HEK293 (cell line): ENCODE measurements around the gene RAG1.

Source experiments
- KLF16 ChIP-seq: fragments of 450-650 bp; formaldehyde crosslinking; IDR thresholded peaks from 2 replicates; pipeline ENCODE4 v1.5.1; 2017; ENCODE audit warnings: missing biosample characterization, missing genetic modification characterization
- MEIS1 ChIP-seq: sonication (generic); formaldehyde crosslinking; IDR thresholded peaks from 2 replicates; pipeline ENCODE4 v1.8.1; 2022; ENCODE audit warnings: missing genetic modification reagents, mild to moderate bottlenecking, borderline replicate concordance
- RBAK ChIP-seq: fragments of 450-650 bp; formaldehyde crosslinking; IDR thresholded peaks from 2 replicates; pipeline ENCODE4 v1.5.1; 2016; ENCODE audit warnings: missing biosample characterization, missing genetic modification characterization
- SP7 ChIP-seq: fragments of 450-650 bp; formaldehyde crosslinking; IDR thresholded peaks from 2 replicates; pipeline ENCODE4 v1.5.1; 2016; ENCODE audit warnings: missing biosample characterization, missing genetic modification characterization
- ZBTB1 ChIP-seq: fragments of 450-650 bp; formaldehyde crosslinking; IDR thresholded peaks from 2 replicates; pipeline ENCODE4 v1.5.1; 2016; ENCODE audit warnings: missing biosample characterization, missing genetic modification characterization
- ZFP69B ChIP-seq: fragments of 450-650 bp; formaldehyde crosslinking; IDR thresholded peaks from 2 replicates; pipeline ENCODE4 v1.5.1; 2016; ENCODE audit warnings: missing biosample characterization, missing genetic modification characterization
- ZNF138 ChIP-seq: fragments of 450-650 bp; formaldehyde crosslinking; IDR thresholded peaks from 2 replicates; pipeline ENCODE4 v1.5.1; 2016; ENCODE audit warnings: missing biosample characterization, missing genetic modification characterization, borderline replicate concordance
- ZNF24 ChIP-seq: fragments of 450-650 bp; formaldehyde crosslinking; IDR thresholded peaks from 2 replicates; pipeline ENCODE4 v1.5.1; 2016; ENCODE audit warnings: missing biosample characterization, missing genetic modification characterization
- ZNF274 ChIP-seq, 2 experiments: fragments of 200-500 bp in 1 of 2; fragments of 450-650 bp in 1 of 2; sonication (Bioruptor generic) in 1 of 2; formaldehyde crosslinking in 1 of 2; IDR thresholded peaks; 2 replicates each; pipeline versions ENCODE4 v1.5.1 to v1.6.1; 2014 to 2016; ENCODE audit warnings: borderline replicate concordance in 1 of 2, inconsistent platforms in 1 of 2, low read length in 1 of 2, missing biosample characterization in 1 of 2, missing genetic modification characterization in 1 of 2
- TF ChIP-seq, protein P1 (sequence below): fragments of 450-650 bp; formaldehyde crosslinking; IDR thresholded peaks from 2 replicates; pipeline ENCODE4 v1.5.1; 2016; ENCODE audit warnings: missing biosample characterization, missing genetic modification characterization
- TF ChIP-seq, protein P2 (sequence below): fragments of 450-650 bp; formaldehyde crosslinking; IDR thresholded peaks from 2 replicates; pipeline ENCODE4 v1.5.1; 2016; ENCODE audit warnings: missing biosample characterization, missing genetic modification characterization
- TF ChIP-seq, protein P3 (sequence below): fragments of 450-650 bp; formaldehyde crosslinking; IDR thresholded peaks from 2 replicates; pipeline ENCODE4 v1.5.1; 2016; ENCODE audit warnings: missing biosample characterization, missing genetic modification characterization
- TF ChIP-seq, protein P4 (sequence below): fragments of 450-650 bp; formaldehyde crosslinking; IDR thresholded peaks from 2 replicates; pipeline ENCODE4 v1.5.1; 2016; ENCODE audit warnings: missing biosample characterization, missing genetic modification characterization, low read depth
- TF ChIP-seq, protein P5 (sequence below): fragments of 450-650 bp; formaldehyde crosslinking; IDR thresholded peaks from 2 replicates; pipeline ENCODE4 v1.5.1; 2016; ENCODE audit warnings: missing biosample characterization, missing genetic modification characterization

DNA sequence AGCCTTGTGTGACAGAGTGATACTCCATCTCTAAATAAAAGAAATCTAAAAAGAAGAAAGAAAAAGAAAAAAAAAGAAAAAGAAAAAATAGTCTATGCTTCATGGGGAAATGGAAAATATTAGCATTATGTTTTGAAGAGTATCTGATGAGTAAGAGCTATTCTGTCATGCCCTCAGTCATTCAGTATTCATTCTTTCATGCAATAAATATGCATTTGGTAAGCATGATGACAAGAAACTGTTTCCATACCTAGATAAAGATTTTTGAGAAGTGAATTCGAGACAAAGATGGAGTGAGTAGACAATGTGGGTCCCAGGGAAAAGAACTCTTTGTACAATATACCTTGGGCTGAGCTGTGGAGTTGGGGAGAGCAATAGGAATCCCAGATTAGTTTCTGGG lies 20.3 kb downstream of the RAG1 start:
- no peak for TF ChIP-seq ZNF274 (IDR thresholded peaks at IDR 0.05; ENCODE audit: low read length)
- no peak for TF ChIP-seq ZNF274 (tag by site-specific recombination; IDR thresholded peaks at IDR 0.05; ENCODE audit: borderline replicate concordance)
- TF ChIP-seq, protein P1, sequence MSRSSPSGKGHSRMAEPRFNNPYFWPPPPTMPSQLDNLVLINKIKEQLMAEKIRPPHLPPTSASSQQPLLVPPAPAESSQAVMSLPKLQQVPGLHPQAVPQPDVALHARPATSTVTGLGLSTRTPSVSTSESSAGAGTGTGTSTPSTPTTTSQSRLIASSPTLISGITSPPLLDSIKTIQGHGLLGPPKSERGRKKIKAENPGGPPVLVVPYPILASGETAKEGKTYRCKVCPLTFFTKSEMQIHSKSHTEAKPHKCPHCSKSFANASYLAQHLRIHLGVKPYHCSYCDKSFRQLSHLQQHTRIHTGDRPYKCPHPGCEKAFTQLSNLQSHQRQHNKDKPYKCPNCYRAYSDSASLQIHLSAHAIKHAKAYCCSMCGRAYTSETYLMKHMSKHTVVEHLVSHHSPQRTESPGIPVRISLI (tag by site-specific recombination), result no peak
- TF ChIP-seq, protein P2, sequence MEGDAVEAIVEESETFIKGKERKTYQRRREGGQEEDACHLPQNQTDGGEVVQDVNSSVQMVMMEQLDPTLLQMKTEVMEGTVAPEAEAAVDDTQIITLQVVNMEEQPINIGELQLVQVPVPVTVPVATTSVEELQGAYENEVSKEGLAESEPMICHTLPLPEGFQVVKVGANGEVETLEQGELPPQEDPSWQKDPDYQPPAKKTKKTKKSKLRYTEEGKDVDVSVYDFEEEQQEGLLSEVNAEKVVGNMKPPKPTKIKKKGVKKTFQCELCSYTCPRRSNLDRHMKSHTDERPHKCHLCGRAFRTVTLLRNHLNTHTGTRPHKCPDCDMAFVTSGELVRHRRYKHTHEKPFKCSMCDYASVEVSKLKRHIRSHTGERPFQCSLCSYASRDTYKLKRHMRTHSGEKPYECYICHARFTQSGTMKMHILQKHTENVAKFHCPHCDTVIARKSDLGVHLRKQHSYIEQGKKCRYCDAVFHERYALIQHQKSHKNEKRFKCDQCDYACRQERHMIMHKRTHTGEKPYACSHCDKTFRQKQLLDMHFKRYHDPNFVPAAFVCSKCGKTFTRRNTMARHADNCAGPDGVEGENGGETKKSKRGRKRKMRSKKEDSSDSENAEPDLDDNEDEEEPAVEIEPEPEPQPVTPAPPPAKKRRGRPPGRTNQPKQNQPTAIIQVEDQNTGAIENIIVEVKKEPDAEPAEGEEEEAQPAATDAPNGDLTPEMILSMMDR (tag by site-specific recombination), result no peak
- TF ChIP-seq, protein P3, sequence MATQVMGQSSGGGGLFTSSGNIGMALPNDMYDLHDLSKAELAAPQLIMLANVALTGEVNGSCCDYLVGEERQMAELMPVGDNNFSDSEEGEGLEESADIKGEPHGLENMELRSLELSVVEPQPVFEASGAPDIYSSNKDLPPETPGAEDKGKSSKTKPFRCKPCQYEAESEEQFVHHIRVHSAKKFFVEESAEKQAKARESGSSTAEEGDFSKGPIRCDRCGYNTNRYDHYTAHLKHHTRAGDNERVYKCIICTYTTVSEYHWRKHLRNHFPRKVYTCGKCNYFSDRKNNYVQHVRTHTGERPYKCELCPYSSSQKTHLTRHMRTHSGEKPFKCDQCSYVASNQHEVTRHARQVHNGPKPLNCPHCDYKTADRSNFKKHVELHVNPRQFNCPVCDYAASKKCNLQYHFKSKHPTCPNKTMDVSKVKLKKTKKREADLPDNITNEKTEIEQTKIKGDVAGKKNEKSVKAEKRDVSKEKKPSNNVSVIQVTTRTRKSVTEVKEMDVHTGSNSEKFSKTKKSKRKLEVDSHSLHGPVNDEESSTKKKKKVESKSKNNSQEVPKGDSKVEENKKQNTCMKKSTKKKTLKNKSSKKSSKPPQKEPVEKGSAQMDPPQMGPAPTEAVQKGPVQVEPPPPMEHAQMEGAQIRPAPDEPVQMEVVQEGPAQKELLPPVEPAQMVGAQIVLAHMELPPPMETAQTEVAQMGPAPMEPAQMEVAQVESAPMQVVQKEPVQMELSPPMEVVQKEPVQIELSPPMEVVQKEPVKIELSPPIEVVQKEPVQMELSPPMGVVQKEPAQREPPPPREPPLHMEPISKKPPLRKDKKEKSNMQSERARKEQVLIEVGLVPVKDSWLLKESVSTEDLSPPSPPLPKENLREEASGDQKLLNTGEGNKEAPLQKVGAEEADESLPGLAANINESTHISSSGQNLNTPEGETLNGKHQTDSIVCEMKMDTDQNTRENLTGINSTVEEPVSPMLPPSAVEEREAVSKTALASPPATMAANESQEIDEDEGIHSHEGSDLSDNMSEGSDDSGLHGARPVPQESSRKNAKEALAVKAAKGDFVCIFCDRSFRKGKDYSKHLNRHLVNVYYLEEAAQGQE (tag by site-specific recombination), result no peak
- TF ChIP-seq MEIS1 (CRISPR knock-in tag), result no peak
- TF ChIP-seq ZNF24 (tag by site-specific recombination), result no peak
- no peak for TF ChIP-seq ZNF138 (tag by site-specific recombination)
- TF ChIP-seq RBAK, result no peak
- TF ChIP-seq ZBTB1 (tag by site-specific recombination), result no peak
- TF ChIP-seq, protein P4, sequence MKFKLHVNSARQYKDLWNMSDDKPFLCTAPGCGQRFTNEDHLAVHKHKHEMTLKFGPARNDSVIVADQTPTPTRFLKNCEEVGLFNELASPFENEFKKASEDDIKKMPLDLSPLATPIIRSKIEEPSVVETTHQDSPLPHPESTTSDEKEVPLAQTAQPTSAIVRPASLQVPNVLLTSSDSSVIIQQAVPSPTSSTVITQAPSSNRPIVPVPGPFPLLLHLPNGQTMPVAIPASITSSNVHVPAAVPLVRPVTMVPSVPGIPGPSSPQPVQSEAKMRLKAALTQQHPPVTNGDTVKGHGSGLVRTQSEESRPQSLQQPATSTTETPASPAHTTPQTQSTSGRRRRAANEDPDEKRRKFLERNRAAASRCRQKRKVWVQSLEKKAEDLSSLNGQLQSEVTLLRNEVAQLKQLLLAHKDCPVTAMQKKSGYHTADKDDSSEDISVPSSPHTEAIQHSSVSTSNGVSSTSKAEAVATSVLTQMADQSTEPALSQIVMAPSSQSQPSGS (tag by site-specific recombination), result no peak
- TF ChIP-seq, protein P5, sequence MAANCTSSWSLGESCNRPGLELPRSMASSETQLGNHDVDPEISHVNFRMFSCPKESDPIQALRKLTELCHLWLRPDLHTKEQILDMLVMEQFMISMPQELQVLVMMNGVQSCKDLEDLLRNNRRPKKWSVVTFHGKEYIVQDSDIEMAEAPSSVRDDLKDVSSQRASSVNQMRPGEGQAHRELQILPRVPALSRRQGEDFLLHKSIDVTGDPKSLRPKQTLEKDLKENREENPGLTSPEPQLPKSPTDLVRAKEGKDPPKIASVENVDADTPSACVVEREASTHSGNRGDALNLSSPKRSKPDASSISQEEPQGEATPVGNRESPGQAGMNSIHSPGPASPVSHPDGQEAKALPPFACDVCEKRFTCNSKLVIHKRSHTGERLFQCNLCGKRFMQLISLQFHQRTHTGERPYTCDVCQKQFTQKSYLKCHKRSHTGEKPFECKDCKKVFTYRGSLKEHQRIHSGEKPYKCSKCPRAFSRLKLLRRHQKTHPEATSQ, result no peak
- no peak for TF ChIP-seq ZFP69B
- TF ChIP-seq KLF16 (tag by site-specific recombination), result no peak
- no peak for TF ChIP-seq SP7 (tag by site-specific recombination)
